Ectodermal cell (in vitro differentiated cells): ENCODE results near the gene ZNF511.

Experiments used
- H3K27ac ChIP-seq: 2 replicates; pipeline ENCODE4 v1.7.0; 2013; ENCODE audit warnings: mild to moderate bottlenecking, low read depth, low read length; ENCODE audit not compliant: insufficient read depth, poor library complexity, severe bottlenecking
- H3K27me3 ChIP-seq: 2 replicates; pipeline ENCODE4 v1.7.0; 2013; ENCODE audit warnings: mild to moderate bottlenecking, low read length; ENCODE audit not compliant: insufficient read depth, control insufficient read depth, poor library complexity, severe bottlenecking
- H3K36me3 ChIP-seq: one replicate; pipeline ENCODE4 v1.7.0; 2013; ENCODE audit warnings: low read length; ENCODE audit not compliant: control insufficient read depth, insufficient read depth
- H3K4me1 ChIP-seq: one replicate; pipeline ENCODE4 v1.7.0; 2013; ENCODE audit warnings: low read length; ENCODE audit not compliant: control insufficient read depth, insufficient read depth
- H3K4me3 ChIP-seq: 2 replicates; pipeline ENCODE4 v1.7.0; 2013; ENCODE audit warnings: low read depth, low read length, control low read depth; ENCODE audit not compliant: insufficient read depth
- H3K9me3 ChIP-seq: 2 replicates; pipeline ENCODE4 v1.7.0; 2013; ENCODE audit warnings: mild to moderate bottlenecking, low read length, moderate library complexity; ENCODE audit not compliant: control insufficient read depth
- WGBS, 2 experiments: methylation state at CpG; one replicate each; pipeline ENCODE4 v1.1.7; 2013; ENCODE audit warnings: missing lambda C conversion rate in 2 of 2; 5-methylcytosine and 5-hydroxymethylcytosine counted together

Gene ZNF511

DNA sequence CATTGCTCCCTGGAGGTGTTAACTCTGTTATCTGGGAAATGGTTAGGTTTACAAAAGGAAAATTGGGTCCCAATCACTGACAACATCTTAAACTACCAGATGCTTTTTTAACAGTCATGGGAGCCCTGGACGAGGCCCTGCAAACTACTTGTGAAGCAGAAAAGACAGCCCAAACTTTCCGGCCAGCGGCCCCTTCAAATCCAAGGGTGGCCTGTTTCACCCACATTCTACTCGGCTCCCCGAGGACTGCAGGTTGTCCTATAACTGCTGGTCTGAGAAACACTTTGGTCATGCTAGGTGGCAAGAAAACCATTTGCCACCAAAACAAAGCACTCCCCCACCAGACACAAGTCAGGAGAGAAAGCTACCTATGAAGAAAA, 2.6 kb upstream of the ZNF511 start:
- Histone ChIP-seq H3K4me1 (no peaks in the 10 kb centered on the region), H3K36me3 (peaks cover 13% of the 10 kb centered on the region), H3K9me3 (no peaks in the 10 kb centered on the region), H3K27ac (no peak overlapping the region), H3K4me3 (no peak overlapping the region), H3K27me3 (no peaks in the 10 kb centered on the region)
- whole genome bisulfite sequencing, 2 experiments, result 94 to 97% methylated on average over 5 of the region's 5 CpGs

- 95 to 96% methylated on average over 17 of the region's 17 CpGs for WGBS, 2 experiments
- no peaks in the 10 kb centered on the region for H3K9me3 ChIP-seq
- no peaks in the 10 kb centered on the region for H3K27me3 ChIP-seq
- no peak overlapping the region for H3K27ac ChIP-seq
- H3K36me3 ChIP-seq, result peaks cover 13% of the 10 kb centered on the region
- no peaks in the 10 kb centered on the region for H3K4me1 ChIP-seq
- no peak overlapping the region for H3K4me3 ChIP-seq
These were observed 1.8 kb upstream of the ZNF511 start for GRCh38 chr10:133306941-133307379.

DNA sequence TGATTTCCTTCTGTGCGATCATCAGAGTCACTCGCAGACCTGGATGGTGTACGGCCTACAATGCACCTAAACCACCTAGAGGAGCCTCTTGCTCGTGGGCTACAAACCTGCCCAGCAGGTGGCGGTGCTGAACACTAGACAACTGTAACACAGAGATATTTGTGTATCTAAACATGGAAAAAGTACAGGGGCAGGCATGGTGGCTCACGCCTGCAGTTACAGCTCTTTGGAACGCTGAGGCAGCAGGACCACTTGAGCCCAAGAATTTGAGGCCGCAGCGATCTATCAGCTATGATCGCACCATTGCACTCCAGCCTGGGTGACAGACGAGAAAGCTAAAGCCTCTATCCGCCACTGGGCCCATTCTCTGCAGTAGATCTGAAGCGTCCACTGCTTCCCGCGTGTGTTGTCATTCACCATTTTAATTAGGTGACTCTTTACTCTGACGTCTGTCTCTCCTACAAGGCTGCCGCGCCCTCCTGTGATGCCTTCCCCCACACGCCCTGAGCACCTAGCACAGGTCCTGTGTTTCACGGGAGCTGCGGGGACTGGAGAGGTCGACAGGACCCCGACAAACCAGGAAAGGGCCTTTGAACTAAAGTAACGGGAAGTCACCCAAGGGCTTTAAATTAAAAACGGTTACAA, 816 bp upstream of the ZNF511 start:
- Histone ChIP-seq H3K9me3 (no peaks in the 10 kb centered on the region), H3K27ac (peak overlapping the region; percentile 1), H3K4me1 (no peaks in the 10 kb centered on the region), H3K27me3 (no peaks in the 10 kb centered on the region), H3K36me3 (peaks cover 10% of the 10 kb centered on the region), H3K4me3 (peak overlapping the region; percentile 96)
- 13% methylated on average over 25 of the region's 25 CpGs for WGBS, 2 experiments

DNA sequence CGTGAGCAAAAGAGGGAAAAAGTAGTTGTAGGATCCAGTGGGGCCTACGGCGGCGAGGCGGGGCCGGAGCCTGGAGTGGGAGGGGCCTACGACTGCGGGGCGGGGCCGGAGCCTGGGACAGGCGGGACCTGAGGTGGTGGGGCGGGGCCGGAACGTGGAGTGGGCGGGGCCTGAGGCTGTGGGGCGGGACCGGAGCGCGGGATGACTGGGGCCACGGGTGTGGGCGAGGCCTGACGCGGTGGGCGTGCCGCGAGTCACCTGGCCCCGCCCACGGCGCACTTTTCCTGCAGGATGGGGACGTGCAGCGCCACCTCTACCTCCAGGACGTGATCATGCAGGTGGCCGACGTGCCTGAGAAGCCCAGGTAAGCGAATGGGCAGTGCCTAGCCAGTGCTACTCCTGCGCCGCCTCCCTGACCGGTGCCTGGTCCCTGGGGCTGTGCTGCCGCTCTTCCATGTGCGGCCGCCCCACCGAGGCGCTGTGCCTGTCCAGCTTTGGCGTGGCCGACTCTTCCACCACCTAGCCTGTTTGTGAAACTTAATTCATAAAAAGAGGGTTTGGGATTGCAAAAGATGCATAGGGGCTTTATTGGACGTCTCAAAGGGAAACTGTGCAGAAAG, 496 bp downstream of the ZNF511 start:
- H3K27me3 ChIP-seq, result no peaks in the 10 kb centered on the region

DNA sequence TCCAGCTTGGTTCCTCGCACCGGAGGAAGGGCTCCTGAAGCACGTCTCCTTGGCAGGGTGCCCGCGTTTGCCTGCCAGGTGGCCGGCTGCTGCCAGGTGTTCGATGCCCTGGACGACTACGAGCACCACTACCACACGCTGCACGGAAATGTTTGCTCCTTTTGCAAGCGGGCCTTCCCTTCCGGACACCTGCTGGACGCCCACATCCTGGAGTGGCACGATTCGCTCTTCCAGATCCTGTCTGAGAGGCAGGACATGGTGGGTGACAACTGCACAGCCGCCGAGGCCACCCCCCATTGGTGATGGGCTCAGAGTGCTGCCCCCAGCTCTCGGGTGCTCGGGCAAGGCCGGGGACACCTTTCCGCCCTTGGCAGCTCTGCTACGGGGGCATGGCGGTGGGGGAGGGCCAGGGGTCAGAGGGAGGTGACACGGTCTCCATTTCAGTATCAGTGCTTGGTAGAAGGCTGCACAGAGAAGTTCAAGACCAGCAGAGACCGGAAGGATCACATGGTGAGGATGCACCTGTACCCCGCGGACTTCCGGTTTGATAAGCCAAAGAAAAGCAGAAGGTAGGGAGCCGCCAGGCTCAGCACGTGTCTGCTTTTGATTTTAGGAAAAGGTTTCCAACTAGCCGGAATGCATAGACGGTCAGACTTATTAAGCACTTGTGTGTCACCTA, 1.1 kb downstream of the ZNF511 start:
- Histone ChIP-seq H3K9me3 (no peaks in the 10 kb centered on the region), H3K4me3 (peak overlapping the region; percentile 96), H3K27ac (no peak overlapping the region), H3K4me1 (no peaks in the 10 kb centered on the region), H3K36me3 (peaks cover 10% of the 10 kb centered on the region), H3K27me3 (no peaks in the 10 kb centered on the region)
- 96% methylated on average over 33 of the region's 33 CpGs for WGBS, 2 experiments

More for the DNA sequence above, 496 bp downstream of the ZNF511 start:
- H3K36me3 ChIP-seq, result peaks cover 10% of the 10 kb centered on the region
- peak overlapping the region; percentile 96 for H3K4me3 ChIP-seq
- WGBS, 2 experiments, result 26 to 28% methylated on average over 46 of the region's 46 CpGs
- no peaks in the 10 kb centered on the region for H3K4me1 ChIP-seq
- H3K27ac ChIP-seq, result peak overlapping the region; percentile 94
- H3K9me3 ChIP-seq, result no peaks in the 10 kb centered on the region

DNA sequence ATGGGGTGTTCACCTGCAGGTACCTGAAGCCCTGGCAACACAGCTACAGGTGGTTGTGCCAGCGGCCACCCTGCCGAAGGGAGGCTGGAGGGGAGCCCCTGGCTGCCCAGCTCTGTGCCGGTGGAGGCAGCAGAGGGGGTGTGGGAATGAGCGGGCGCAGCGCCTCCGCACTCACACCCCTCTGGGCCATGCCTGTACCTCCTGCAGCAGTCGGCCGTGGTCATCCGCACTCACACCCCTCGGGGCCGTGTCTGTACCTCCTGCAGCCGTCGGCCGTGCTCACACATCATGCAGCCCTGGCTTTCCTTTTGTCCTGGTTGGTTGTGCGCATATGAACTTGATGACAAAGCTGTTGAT, 1.7 kb downstream of the ZNF511 start:
- Histone ChIP-seq H3K4me1 (no peaks in the 10 kb centered on the region), H3K9me3 (no peaks in the 10 kb centered on the region), H3K27ac (no peak overlapping the region), H3K36me3 (peaks cover 10% of the 10 kb centered on the region), H3K4me3 (no peak overlapping the region), H3K27me3 (no peaks in the 10 kb centered on the region)
- WGBS, 2 experiments, result 97% methylated on average over 16 of the region's 16 CpGs

DNA sequence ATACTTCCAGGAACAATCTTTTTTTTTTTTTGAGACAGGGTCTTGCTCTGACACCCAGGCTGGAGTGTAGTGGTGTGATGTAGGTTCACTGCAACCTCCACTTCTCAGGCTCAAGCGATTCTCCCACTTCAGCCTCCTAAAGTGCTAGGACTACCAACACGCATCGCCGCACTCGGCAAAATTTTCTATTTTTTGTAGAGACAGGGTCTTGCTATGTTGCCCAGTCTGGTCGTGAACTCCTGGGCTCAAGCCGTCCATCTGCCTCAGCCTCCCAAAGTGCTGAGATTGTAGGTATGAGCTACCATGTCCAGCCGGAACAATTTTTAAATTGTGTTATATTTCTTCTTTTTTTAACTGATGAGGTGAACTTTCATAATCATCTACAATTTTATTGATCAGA, 2.1 kb downstream of the ZNF511 start:
- Histone ChIP-seq H3K36me3 (peaks cover 10% of the 10 kb centered on the region), H3K27me3 (no peaks in the 10 kb centered on the region), H3K9me3 (no peaks in the 10 kb centered on the region), H3K4me3 (no peak overlapping the region), H3K27ac (no peak overlapping the region), H3K4me1 (no peaks in the 10 kb centered on the region)
- 93 to 99% methylated on average over 7 to 8 of the region's 8 CpGs for WGBS, 2 experiments

GRCh38 chr10:133311570-133311969, 2.9 kb downstream of the ZNF511 start:
- no peaks in the 10 kb centered on the region for H3K9me3 ChIP-seq
- H3K4me1 ChIP-seq, result no peaks in the 10 kb centered on the region
- no peaks in the 10 kb centered on the region for H3K27me3 ChIP-seq
- H3K36me3 ChIP-seq, result peaks cover 10% of the 10 kb centered on the region
- WGBS, 2 experiments, result 95 to 97% methylated on average over 10 of the region's 10 CpGs
- no peak overlapping the region for H3K4me3 ChIP-seq
- no peak overlapping the region for H3K27ac ChIP-seq

DNA sequence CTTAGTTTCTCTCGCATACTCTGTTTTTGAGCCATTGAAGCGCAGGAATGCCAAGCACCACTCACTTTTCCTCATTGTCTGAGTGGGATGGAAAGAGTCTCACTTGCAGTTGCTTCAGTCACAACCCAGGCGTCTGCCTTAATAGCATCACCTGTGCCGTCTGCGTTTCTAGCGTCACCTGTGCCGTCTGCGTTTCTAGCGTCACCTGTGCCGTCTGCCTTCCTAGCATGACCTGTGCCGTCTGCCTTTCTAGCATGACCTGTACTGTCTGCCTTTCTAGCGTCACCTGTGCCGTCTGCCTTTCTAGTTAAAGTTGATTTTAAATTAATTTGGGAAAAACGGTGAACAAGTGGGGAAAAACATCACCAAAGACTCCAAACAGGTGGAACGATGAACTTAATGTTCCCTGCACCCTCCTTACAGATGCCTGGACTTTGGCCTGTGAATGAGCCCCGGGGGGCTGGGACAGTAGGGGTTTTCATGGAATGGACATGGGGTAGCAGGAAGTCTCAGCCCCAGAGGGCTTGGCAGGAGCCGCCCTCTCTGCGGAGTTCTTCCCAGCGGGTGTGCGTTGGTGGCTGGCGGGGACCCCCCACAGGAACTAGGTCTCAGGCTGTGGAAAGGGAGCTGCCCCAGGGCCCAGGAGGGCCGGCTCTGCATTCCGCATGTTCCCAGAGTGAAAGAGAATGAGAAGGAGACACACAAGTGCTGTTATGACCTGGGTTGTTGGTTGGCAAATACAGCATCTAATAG, 3.5 kb downstream of the ZNF511 start:
- no peaks in the 10 kb centered on the region for H3K4me1 ChIP-seq
- WGBS, 2 experiments, result 95 to 96% methylated on average over 23 of the region's 23 CpGs
- H3K4me3 ChIP-seq, result no peak overlapping the region
- H3K27ac ChIP-seq, result no peak overlapping the region
- no peaks in the 10 kb centered on the region for H3K27me3 ChIP-seq
- H3K9me3 ChIP-seq, result no peaks in the 10 kb centered on the region
- peaks cover 10% of the 10 kb centered on the region for H3K36me3 ChIP-seq

- WGBS, 2 experiments, result 91 to 93% methylated on average over 9 of the region's 9 CpGs
- Histone ChIP-seq H3K27ac (no peak overlapping the region), H3K4me1 (no peaks in the 10 kb centered on the region)
These were observed 4.0 kb downstream of the ZNF511 start for GRCh38 chr10:133312769-133313145.

More at GRCh38 chr10:133312769-133313145, 4.0 kb downstream of the ZNF511 start:
- no peaks in the 10 kb centered on the region for H3K27me3 ChIP-seq
- no peak overlapping the region for H3K4me3 ChIP-seq
- no peaks in the 10 kb centered on the region for H3K9me3 ChIP-seq
- H3K36me3 ChIP-seq, result peaks cover 10% of the 10 kb centered on the region
